ENCODE results near the gene LRMDA.

DNA sequence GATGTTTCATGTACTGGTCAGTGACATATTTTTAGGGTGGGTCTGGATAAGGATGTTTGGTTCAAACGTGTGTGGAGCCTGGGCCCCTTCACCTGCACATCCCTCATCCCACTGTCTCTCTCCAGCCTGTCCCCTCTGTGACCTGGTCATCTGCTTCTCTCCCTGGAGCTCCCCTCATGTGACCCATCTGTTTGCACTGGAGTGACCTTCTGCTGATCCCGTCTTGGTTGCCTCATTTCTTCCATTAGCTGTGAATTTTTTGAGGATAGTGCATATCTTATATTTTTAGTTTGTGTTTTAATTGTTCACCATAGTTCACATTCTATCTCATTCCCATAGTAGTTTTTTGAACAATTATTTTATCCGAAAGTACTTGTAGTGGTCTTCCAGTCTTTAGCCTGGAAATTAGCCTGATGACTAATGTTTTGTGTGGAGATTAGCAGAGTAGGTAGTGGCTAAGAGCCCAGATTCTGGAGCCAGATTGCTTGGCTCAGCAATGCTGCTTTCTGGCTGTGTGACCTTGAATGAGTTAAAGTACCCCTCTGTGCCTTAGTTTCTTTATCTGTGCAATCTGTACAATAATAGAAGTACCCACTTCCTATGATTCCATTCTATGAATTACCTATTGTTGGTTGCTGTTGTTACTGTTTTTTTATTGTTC is 224.5 kb downstream of the LRMDA start:
- TF ChIP-seq EP300 (IDR thresholded peaks at IDR 0.05) (no peak), RCOR1 (IDR thresholded peaks at IDR 0.05; ENCODE audit: low read depth, low read length) (no peak), CTCF (IDR thresholded peaks at IDR 0.05) (no peak), RNF2 (IDR thresholded peaks at IDR 0.05; ENCODE audit: borderline replicate concordance, low read depth) (no peak), PBX3 (IDR thresholded peaks at IDR 0.05) (no peak), CEBPB (IDR thresholded peaks at IDR 0.05) (no peak)

All from A549 (cell line).